GM18517 (cell line): Measurements from ENCODE around the gene ST7L.

ENCODE experiments used
- ATAC-seq: cut with Tn5 transposase; IDR thresholded peaks from one replicate; pipeline ENCODE4 v1.9.1; 2021; ENCODE audit warnings: mild to moderate bottlenecking, moderate library complexity; ENCODE audit not compliant: unreplicated experiment

ST7L gene

DNA sequence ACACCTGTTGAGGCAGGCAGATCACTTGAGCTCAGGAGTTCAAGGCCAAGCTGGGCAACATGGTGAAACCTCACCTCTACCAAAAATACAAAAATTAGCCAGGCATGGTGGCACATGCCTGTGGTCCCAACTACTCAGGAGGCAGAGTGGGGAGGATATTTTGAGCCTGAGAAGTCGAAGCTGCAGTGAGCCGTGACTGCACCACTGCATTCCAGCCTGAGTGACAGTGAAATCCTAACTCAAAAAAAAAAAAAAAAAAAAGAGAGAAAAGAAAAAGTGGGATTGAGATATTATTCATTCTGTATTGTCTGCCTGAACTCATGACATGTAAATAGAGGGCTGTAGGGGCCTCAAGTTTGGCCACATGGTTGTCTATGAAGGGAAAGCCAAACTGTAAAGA lies 72.9 kb downstream of the ST7L start:
- no peak for ATAC-seq

DNA sequence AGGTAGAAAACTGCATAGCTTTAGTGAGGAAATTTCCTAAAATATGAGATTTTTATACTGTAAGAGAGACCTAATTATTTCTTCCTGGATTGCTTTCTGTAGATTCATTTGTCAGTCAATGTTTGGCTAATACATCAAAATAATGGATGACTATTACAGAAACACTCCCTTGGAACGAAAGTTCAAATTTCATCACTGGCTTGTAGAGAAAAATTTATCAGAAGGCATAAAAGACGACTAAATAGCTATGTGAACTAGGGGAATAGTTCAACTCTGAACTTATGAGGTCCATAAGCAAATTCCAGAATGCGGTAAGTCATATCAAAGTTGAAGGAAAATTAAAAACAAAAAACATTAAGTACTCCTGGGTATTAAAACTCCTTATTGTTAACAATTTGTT lies 74.2 kb downstream of the ST7L start:
- ATAC-seq, result no peak

DNA sequence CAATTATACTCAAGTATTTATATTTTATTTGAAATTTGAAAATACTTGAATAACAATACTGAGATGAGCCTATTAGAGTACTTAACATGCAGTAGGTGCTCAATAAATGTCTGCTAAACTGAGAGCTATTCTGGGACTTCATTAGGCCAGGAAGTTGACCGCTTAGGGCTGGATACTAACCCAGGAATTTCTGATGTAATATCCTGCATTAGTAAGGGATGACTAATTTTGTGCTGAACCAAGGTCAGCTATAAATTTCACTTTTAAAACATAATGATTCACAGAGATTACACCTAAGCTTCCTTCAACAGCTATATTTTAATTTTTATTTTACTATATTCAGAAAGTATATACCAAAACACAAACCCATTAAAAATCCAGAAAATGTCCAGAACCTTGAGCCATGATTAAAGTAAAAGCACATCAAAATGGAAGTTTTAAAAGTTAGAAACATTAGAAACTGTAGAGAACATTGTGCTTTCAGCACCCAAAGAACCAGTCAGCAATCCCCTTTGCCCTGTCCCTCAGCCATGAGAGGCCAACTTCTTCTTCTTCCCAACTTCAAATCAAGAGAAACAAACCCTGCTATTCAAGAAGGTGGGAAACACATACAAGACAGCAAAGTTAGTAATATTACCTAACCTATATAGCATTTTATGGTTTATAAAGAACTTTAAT lies 74.8 kb downstream of the ST7L start:
- ATAC-seq, result no peak

DNA sequence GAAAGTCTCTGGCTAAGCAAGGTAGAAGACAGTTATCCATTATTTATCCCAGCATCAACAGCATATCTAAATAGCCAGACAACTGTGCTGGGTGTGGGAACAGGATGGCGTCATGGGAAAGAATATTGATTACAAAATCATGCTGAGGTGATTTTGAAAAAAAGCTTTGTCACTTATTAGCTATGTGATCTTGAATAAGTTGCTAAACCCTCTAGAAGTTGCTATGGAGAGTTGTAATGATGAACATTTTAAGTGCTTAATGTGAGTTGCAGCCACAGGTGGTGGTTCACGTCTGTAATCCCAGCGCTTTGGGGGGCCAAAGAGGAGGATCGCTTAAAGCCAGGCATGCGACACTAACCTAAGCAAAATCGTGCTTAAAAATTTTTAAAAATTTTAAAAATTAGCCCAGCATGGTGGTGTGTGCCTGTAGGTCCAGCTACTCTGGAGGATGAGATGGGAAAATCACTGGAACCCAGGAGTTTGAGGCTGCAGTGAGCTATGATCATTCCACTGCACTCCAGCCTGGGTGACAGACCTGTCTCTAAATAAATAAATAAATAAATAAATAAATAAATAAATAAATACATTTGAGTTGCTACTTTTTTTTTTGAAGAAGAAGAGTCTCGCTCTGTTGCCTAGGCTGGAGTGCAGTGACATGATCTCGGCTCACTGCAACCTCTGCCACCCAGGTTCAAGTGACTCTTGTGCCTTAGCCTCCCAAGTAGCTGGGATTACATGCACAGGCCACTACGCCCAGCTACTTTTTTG lies 76.6 kb downstream of the ST7L start:
- ATAC-seq, result no peak

DNA sequence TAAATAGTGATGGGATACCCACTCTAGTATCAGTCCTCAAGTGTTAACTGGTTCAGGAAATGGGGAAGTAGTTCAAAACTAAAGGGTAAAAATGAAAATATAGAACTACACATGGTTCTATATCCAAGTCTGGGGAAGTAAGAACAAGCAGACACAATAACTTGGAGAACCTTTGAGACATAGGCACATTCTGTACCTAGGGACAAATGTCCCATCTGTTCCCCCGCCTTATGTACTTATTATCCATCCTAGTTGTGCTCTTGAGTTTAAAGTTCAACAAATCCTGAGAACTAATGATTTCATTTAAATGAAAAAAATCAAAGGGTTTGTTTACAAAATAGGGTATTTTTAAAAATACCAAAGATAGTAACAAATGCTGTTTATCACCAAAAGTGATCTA lies 77.6 kb downstream of the ST7L start:
- no peak for ATAC-seq

DNA sequence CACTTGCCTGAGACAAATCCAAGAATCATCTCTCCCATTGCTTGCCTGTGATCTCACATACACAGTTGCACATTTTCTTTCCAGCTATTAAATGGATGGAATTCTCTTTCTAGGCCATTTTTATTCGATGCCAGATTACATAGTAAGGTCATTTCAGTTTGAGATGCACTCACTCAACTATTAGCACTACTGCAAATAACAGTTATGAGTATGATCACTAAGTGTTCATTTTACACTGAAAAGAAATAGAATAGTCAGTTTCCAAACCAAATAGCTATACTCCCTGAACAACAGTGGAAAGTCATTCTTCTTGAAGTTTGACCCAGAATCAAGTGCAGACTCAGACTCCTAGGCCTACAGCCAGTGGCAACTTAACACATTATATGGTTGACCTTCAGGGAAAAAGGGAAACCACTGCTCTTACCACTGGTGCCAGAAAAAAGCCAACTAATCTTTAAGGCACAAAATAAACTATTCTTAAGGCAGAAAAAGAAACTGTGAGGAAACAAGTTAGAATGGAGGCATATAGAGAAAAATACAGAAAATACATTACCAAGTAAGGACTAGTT lies 78.6 kb downstream of the ST7L start:
- ATAC-seq, result no peak

DNA sequence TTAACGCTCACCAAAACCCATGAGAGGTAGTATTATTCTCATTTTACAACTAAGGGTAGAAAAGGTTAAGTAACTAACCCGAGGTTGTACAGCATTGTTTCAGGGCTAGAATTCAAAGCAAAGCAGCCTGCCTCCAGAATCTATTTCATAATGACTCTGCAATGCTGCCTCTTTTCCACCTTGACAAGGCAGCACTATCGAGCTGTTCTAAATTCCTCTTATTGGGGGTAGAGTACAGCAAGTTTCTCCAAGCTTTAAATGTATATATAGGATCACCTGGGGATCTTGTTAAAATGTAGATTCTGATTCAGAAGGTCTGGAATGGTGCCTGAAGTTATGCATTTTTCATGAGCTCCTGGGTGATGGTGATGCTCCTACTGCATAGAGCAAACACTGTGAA lies 80.1 kb downstream of the ST7L start:
- ATAC-seq, result no peak

DNA sequence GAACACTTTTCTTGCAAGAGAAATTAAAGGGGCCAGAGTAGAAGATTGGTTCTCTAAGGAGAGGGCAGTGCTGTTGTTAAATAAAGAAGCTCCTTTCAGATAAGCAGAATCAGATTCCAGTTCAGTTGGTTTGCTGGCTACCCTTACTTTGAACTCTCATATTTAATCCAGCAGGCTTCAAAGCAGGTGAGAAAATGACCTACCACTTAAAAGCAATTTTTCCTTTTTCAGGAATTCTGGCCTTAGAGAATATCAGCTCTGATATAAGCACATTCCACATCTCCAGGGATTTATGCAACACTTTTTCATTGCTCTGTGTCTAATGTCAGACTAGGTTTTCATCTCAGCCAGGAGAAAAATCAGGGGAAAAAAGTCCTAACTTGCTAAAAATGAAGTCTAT lies 81.5 kb downstream of the ST7L start:
- ATAC-seq, result no peak

DNA sequence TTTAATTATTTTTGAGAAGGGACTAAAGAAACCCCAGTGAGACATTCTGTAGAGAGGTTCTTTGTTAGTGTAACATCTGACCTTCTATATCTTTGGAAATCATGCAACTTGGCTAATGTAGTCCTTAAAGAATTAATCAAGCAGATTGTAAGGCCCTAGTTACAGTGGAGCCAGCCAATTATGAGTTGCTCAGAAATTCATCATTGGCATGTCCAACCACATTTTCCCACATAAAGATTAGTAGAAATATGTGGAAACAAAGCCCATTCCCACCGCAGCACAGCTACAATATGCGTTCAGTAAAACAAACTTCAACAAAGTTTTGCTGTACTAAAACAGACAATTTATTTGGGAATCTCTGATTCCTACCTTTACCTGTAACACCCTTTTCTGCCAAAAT lies 82.4 kb downstream of the ST7L start:
- ATAC-seq, result no peak

DNA sequence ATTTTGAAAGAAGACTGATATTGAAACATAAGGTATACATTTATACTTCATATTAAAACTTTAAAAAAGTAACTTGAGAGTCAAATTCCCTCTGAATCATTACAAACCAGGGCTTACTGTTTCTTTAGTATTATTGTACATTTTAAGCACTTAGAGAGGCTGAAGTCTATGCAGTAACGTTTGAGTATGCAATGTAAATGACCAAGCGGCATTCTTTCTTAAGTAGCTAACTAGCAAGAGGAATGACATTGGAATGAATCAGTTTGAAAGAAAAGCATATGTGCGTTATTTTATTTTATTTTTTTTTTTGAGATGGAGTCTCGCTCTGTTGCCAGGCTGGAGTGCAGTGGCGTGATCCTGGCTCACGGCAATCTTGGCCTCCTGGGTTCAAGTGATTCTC lies 85.9 kb downstream of the ST7L start:
- no peak for ATAC-seq

DNA sequence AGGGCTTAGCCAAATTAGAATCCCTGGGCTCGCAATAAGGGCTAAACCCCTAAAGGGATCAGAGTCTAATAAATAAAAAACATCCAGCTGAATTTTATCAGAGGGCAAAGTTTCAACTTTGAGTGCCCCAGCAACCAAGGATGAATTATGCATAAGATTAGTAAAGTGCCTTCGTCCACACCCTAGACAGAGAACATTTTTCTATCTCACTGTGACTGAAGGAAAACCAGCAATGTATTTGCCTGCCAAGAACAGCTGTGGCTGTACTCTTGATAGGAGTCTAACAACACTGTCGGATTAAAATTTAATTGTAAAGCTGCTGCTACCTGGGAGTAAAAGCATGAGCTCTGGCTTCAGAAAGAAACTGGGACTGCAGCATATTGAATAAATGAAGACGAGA lies 86.9 kb downstream of the ST7L start:
- no peak for ATAC-seq

DNA sequence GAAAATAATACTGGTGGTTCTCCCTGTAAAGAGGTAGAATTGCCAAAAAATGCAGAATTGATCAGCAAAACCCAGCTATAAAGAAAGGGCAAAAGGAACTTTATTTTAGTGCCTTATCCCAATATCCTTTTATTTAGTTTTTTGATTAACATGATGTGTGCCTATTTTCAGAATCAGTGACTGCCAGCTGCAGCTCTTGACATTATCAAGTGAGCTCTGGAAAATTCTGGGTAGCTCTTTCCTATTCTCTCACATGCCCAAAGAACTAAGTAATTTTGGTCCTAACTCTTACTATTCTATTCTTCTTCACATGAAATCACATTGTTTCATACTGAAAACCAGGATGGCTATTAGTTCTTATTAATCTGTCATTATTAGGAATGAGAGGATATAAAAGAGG lies 88.1 kb downstream of the ST7L start:
- ATAC-seq, result no peak

DNA sequence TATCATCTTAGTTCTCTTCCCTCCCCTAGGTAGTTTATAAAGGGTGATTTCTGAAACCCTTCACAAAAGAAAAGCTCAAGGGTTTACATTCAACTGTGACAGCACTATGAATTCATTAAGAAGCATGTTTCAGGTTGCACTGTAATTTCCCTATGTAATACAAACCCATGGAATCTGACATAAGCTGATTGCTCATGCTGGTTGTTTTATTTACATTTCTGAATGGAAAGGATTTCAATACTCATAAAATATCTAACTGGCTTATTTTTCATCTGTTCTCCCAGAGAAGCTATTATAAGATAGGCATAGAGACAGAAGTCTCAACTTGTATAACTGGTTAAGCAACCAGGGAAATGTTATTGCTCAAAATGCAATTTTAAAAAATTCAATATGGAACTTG lies 89.6 kb downstream of the ST7L start:
- no peak for ATAC-seq

DNA sequence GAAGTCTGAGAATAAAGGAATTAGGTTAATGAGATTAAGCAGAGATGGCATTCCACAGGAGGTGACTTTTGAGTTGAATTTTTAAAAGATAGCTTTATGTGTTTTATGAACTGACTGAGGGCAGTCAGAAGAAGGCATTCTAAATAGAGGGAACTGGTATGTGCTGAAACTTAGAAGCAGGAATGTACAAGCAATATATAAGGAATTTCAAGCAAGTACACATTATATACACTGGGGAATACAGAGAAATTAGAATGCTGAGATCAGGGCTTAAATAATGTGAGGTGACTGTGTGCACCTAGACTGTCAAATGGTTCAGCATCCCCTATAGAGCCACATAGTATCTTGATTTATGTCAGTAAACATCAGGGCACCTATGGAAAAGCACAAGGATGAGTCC lies 90.9 kb downstream of the ST7L start:
- ATAC-seq, result no peak

DNA sequence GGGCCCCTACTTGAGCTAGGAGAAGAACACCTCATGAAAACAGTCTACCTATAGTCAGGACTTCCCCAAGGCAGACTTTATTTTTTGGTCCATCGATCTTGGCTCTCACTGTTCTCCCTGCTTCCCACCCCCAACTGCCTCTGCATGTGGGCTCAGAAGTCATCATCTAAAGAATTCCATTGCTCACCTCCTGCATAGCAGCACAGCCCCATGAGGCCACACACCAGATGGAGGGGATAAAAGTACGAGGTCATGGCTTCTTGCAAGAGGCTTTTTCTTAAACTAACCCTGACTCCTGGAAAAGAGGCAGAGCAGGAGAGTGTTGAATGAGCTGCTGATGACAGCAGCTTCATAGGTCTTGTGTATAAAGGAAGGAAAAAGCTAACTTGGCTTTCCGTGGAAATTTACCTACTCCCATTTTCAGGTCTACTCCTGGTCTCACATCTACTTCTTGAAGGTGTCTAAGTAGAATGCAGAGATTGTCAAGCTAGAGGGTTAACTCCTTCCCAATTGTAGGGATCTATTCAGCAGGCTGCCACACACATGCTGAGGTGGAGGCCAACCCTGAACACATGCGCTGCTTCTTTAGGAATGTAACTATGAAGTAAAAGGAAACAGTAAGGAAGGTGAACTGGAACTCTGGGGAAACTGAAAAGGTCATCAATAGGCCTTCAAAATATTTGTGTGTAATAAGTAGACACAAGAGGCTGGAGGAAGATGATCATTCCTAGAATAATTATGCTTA lies 91.5 kb downstream of the ST7L start:
- no peak for ATAC-seq

DNA sequence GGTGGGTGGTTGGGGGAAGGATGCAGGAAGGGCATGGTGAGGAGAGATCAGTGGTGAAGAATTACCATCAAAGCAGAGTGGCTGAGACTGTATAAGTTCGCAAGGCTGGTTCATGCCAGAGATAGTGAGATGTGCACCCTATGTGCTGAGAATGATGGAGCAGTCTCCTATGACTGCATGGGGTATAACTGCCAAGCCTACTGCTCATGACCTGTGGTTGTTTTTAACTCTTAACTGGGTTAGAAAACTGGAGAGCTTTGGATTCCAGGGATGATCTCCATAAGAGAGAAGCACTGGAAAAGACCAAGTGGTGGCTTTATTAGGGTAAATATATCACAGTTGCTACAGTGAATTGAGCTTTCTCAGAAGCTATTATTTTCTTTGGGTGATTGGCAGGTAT lies 94.0 kb downstream of the ST7L start:
- no peak for ATAC-seq

DNA sequence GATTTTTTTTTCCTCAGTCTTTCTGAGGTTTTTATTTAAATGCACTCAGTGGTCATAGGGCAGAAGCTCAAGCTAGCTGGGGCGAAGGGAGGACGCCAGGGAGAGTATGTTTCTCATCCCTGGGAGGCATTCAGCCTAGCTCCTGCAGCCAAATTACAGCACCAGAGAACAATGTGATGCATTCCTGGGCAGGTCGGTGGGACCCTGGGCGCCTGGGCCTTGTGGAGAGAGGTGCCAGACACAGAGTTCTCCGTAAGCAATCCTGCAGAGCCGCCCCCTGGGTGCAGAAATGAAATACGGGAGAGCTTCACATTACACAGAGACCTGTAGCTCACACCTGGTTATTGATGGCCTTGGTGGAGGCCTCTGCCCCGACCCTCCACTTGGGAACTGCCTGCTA lies 94.7 kb downstream of the ST7L start:
- no peak for ATAC-seq

DNA sequence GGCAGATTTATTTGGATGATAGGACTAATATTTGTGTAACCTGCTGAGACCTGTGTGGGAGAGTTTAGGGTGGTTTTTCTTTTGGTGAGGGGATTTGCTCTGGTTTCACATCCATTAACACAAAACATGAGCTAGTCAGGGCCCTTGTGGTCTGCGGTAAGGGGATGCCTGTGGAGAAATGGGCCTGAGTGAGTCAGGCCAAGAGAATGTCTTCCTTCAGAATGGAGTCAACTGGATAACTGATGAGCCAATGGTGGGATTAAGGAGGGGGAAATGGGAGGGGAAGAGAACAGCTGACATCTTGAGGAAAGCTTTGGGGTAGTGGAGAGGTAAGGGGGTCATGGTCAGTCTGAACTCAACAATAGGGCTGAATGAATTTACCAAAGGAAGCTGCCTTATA lies 96.3 kb downstream of the ST7L start:
- ATAC-seq, result no peak

DNA sequence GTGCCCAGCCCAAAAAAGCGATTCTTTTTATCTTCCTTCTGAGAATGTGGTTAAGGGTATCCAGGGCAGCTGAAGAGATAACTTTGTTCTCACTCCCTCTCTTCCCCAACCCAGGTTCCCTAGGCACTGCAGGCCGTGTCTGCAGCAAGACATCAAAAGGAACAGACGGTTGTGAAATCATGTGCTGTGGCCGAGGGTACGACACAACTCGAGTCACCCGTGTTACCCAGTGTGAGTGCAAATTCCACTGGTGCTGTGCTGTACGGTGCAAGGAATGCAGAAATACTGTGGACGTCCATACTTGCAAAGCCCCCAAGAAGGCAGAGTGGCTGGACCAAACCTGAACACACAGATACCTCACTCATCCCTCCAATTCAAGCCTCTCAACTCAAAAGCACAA lies 98.8 kb downstream of the ST7L start:
- no peak for ATAC-seq

DNA sequence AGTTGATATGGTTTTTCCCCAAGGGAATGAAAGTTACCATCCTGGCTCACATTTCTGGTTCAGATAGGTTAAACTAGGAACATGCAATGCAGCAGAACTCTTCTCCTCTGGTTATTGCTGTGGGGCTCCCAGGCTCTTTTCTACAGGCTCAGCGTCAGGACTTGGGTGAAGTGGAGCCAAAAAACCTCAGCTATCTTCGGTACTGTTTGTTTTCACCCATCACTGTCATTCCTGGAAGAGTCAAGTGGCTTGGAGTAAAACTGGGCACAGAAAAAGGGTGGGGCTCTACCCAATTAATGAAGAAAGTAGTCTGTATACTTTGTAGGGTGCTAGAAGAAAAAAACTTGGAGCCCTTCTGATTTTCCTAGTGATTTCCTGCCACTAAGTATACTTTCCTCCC lies 100.8 kb downstream of the ST7L start:
- ATAC-seq, result no peak

DNA sequence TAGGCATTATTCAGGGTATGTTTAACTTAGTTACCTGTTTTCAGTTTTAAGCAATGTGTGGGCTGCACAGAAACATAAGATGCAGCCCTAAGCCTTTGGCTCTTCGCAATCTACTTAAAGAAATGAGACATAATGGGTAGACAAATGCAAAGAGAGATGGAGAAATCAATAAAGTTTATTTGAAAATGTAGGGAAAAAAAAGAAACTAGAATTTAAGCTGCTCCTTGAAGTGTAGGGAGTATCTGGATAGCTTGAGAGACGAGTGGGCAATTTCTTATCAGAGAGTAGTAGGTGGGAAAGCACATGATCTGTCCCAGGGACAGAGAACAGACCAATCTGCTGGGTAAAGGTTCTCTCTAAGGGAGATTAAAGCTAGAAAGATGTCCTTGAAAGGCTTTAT lies 101.3 kb downstream of the ST7L start:
- no peak for ATAC-seq

DNA sequence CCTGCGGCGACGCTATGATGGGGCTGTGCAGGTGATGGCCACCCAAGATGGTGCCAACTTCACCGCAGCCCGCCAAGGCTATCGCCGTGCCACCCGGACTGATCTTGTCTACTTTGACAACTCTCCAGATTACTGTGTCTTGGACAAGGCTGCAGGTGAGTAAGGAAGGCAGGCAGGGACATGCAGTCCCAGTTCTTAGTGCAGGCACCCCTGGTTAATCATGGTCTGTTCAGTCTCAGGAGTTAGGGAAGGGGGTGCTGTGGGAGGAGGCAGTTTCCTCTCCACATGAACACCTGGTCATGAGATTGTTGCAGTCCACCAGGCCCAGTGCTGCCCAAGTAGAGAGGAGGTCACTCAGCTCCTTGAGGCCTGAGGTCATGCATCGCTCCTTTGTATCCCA lies 101.7 kb downstream of the ST7L start:
- no peak for ATAC-seq
